HCT116 (cell line): Measurements from ENCODE around the gene KCNN3. TPM values are rescaled to one million over a fixed set of nuclear protein-coding genes. Genes with fewer than 3 reads are reported as not detected.

ENCODE experiments used
- ATAC-seq: fragments of 200-7000 bp; cut with Tn5 transposase; 2 replicates; pipeline ENCODE4 v1.9.1; 2020; ENCODE audit warnings: mild to moderate bottlenecking, moderate library complexity
- BruUV-seq: library from RNA; stranded (reverse); fragments of 400-500 nt; replicated peaks from 2 replicates; lab custom pipeline; 2021; lab: Mats Ljungman, UMichigan
- CTCF ChIA-PET: fragments of 300-600 bp; sonication (Branson Sonifier 250); formaldehyde crosslinking; loops from one replicate; lab custom pipeline; 2021; ENCODE audit warnings: antibody characterized with exemption; lab: Charles Lee
- POLR2A ChIA-PET: fragments of 300-600, 350-600 bp; sonication (Branson Sonifier 250); formaldehyde crosslinking; loops from one replicate; lab custom pipeline; 2021; ENCODE audit warnings: antibody characterized with exemption; lab: Charles Lee
- RAD21 ChIA-PET, 2 experiments: fragments of 300-600 bp; sonication (Branson Sonifier 250); formaldehyde crosslinking; loops; one replicate each; lab custom pipeline; 2023; ENCODE audit warnings: low total read pairs in 2 of 2; ENCODE audit not compliant: uncharacterized antibody in 2 of 2, unreplicated experiment in 2 of 2, low non-redundant PET in 1 of 2; lab: Charles Lee
- DNase-seq: peaks from one replicate; pipeline ENCODE4 v3.0.0-alpha.2; 2010; ENCODE audit warnings: low read depth, low spot score
- H2AFZ ChIP-seq: fragments of 200-600 bp; shearing (Covaris generic), sonication (generic); 2 replicates; pipeline ENCODE4 v1.6.1; 2017; ENCODE audit warnings: low read depth, mixed run types, mixed read lengths, antibody characterized with exemption, low read length; ENCODE audit not compliant: poor library complexity, severe bottlenecking
- H3K27ac ChIP-seq: 2 replicates; pipeline ENCODE4 v1.5.1; 2012; ENCODE audit warnings: low read depth, low read length
- H3K27me3 ChIP-seq: fragments of 200-600 bp; sonication (generic); 2 replicates; pipeline ENCODE4 v1.6.1; 2016; ENCODE audit warnings: mixed run types, low read length, mixed read lengths; ENCODE audit not compliant: insufficient read depth
- H3K36me3 ChIP-seq, 2 experiments: fragments of 200-500 bp in 1 of 2; fragments of 200-600 bp in 1 of 2; sonication (Bioruptor generic) in 1 of 2; sonication (generic) in 1 of 2; 2 replicates each; pipeline versions ENCODE4 v1.5.1 to v1.6.1; 2014 to 2016; ENCODE audit warnings: low read length in 2 of 2, inconsistent platforms in 1 of 2, mixed read lengths in 1 of 2, mixed run types in 1 of 2; ENCODE audit not compliant: insufficient read depth in 2 of 2, control insufficient read depth in 1 of 2
- H3K4me1 ChIP-seq, 2 experiments: fragments of 200-600 bp in 1 of 2; sonication (generic) in 1 of 2; 2 replicates each; pipeline versions ENCODE4 v1.5.1 to v1.6.1; 2012 to 2017; ENCODE audit warnings: low read length in 2 of 2, inconsistent platforms in 1 of 2, mild to moderate bottlenecking in 1 of 2, mixed read lengths in 1 of 2, mixed run types in 1 of 2, moderate library complexity in 1 of 2; ENCODE audit not compliant: insufficient read depth in 2 of 2, control insufficient read depth in 1 of 2
- H3K4me2 ChIP-seq: fragments of 200-600 bp; sonication (generic); 2 replicates; pipeline ENCODE4 v1.6.1; 2017; ENCODE audit warnings: mixed run types, low read length, mixed read lengths
- H3K4me3 ChIP-seq, 2 experiments: fragments of 200-600 bp in 1 of 2; sonication (generic) in 1 of 2; replicated peaks in 1 of 2; 2 replicates each; pipeline ENCODE4 v1.5.1; 2011 to 2016; ENCODE audit warnings: low read length in 2 of 2, control low read depth in 1 of 2, low read depth in 1 of 2, mild to moderate bottlenecking in 1 of 2, mixed read lengths in 1 of 2, mixed run types in 1 of 2
- H3K79me2 ChIP-seq: fragments of 200-600 bp; sonication (generic); 2 replicates; pipeline ENCODE4 v1.6.1; 2017; ENCODE audit warnings: mild to moderate bottlenecking, mixed run types, low read length, moderate library complexity, mixed read lengths; ENCODE audit not compliant: insufficient read depth
- H3K9ac ChIP-seq: fragments of 200-600 bp; sonication (generic); 2 replicates; pipeline ENCODE4 v1.6.1; 2016; ENCODE audit warnings: low read length, mixed read lengths
- H3K9me2 ChIP-seq: fragments of 200-600 bp; sonication (generic), shearing (Covaris generic); 2 replicates; pipeline ENCODE4 v1.6.1; 2017; ENCODE audit warnings: mixed run types, mild to moderate bottlenecking, moderate library complexity; ENCODE audit not compliant: insufficient read depth
- H3K9me3 ChIP-seq, 2 experiments: fragments of 200-500 bp in 1 of 2; fragments of 200-600 bp in 1 of 2; sonication (Bioruptor generic) in 1 of 2; sonication (generic) in 1 of 2; 2 replicates each; pipeline ENCODE4 v1.6.1; 2014 to 2017; ENCODE audit warnings: low read length in 2 of 2, mixed read lengths in 2 of 2, inconsistent platforms in 1 of 2, low read depth in 1 of 2, mild to moderate bottlenecking in 1 of 2, mixed run types in 1 of 2, moderate library complexity in 1 of 2; ENCODE audit not compliant: control insufficient read depth in 1 of 2, insufficient read depth in 1 of 2
- H4K20me1 ChIP-seq: fragments of 200-600 bp; sonication (generic), shearing (Covaris generic); 2 replicates; pipeline ENCODE4 v1.6.1; 2017; ENCODE audit warnings: mixed run types, mild to moderate bottlenecking, moderate library complexity; ENCODE audit not compliant: insufficient read depth
- ATF3 ChIP-seq: IDR thresholded peaks from 2 replicates; pipeline ENCODE4 v1.6.1; 2012
- CBX3 ChIP-seq: IDR thresholded peaks from 2 replicates; pipeline ENCODE4 v1.6.1; 2012; ENCODE audit warnings: low read depth
- CEBPB ChIP-seq: IDR thresholded peaks from 2 replicates; pipeline ENCODE4 v1.6.1; 2012; ENCODE audit warnings: low read depth
- EGR1 ChIP-seq: IDR thresholded peaks from 2 replicates; pipeline ENCODE4 v1.6.1; 2012; ENCODE audit warnings: low read depth
- EZH2 ChIP-seq: fragments of 200-600 bp; sonication (generic); IDR thresholded peaks from 2 replicates; pipeline ENCODE4 v1.6.1; 2017; ENCODE audit warnings: antibody characterized with exemption, mixed run types
- EZH2phosphoT487 ChIP-seq: fragments of 200-600 bp; IDR thresholded peaks from 2 replicates; pipeline ENCODE4 v1.6.1; 2018; ENCODE audit warnings: antibody characterized with exemption, borderline replicate concordance
- JUND ChIP-seq: IDR thresholded peaks from 2 replicates; pipeline ENCODE4 v1.6.1; 2012
- POLR2A ChIP-seq: IDR thresholded peaks from 2 replicates; pipeline ENCODE4 v1.7.0; 2011; ENCODE audit warnings: borderline replicate concordance; ENCODE audit not compliant: insufficient read depth, insufficient read length; ENCODE audit errors: extremely low read depth
- RAD21 ChIP-seq: IDR thresholded peaks from 2 replicates; pipeline ENCODE4 v1.6.1; 2012; ENCODE audit warnings: low read depth, mild to moderate bottlenecking
- REST ChIP-seq: IDR thresholded peaks from 2 replicates; pipeline ENCODE4 v1.6.1; 2012; ENCODE audit warnings: low read depth
- SIN3A ChIP-seq: IDR thresholded peaks from 2 replicates; pipeline ENCODE4 v1.6.1; 2012; ENCODE audit warnings: low read depth
- SRF ChIP-seq: IDR thresholded peaks from 2 replicates; pipeline ENCODE4 v1.6.1; 2012; ENCODE audit warnings: low read depth
- TCF7L2 ChIP-seq: IDR thresholded peaks from 2 replicates; pipeline ENCODE4 v1.7.0; 2011; ENCODE audit warnings: borderline replicate concordance, inconsistent platforms; ENCODE audit not compliant: insufficient read depth, insufficient read length; ENCODE audit errors: extremely low read depth
- ZFX ChIP-seq: fragments of 450-650 bp; IDR thresholded peaks from 2 replicates; pipeline ENCODE4 v1.6.1; 2017
- intact Hi-C: fragments of 100-400 bp; cut with micrococcal nuclease; formaldehyde crosslinking; loops from 2 replicates; pipeline ENCODE4 v1.10.0; 2022
- total RNA-seq: library from RNA; stranded (reverse); gene quantifications from one replicate; pipeline ENCODE4 v1.2.1, GENCODE V29; 2021; ENCODE audit not compliant: unreplicated experiment

KCNN3 gene
- total RNA-seq, 1 experiment from 2014 or later = 1.1 TPM

- Histone ChIP-seq H3K4me3 (no peak overlapping the region), H4K20me1 (no peaks in the 10 kb centered on the region), H3K4me1 (no peaks in the 10 kb centered on the region)
- CTCF ChIA-PET = interaction anchor here (1.6 kb wide), 1 partner anchor 29 kb away, joined by 3 read pairs; no protein-coding TSS in a partner anchor
- no peak for TF ChIP-seq CBX3
- TF ChIP-seq CEBPB = no peak
- no peak for TF ChIP-seq EGR1
- TF ChIP-seq SRF = no peak
- TF ChIP-seq, all 23 proteins: peak for 0
- RAD21 ChIA-PET = no interaction called here
- H3K9ac ChIP-seq = no peak overlapping the region
- POLR2A ChIA-PET = no interaction called here
- intact Hi-C loops = no loop called here
- no peak for DNase-seq
- H2AFZ ChIP-seq = no peak overlapping the region
- H3K27ac ChIP-seq = no peak overlapping the region
- H3K79me2 ChIP-seq = no peaks in the 10 kb centered on the region
- no peaks in the 10 kb centered on the region for H3K9me2 ChIP-seq
- no peaks in the 10 kb centered on the region for H3K9me3 ChIP-seq
- H3K36me3 ChIP-seq = no peaks in the 10 kb centered on the region
- no peak for ATAC-seq
- no peaks in the 10 kb centered on the region for H3K27me3 ChIP-seq
- H3K4me2 ChIP-seq = no peak overlapping the region
- BruUV-seq = no TSS peak
Measured at GRCh38 chr1:154848983-154849382, 21.1 kb downstream of the KCNN3 start.

- Histone ChIP-seq H3K4me1 (no peaks in the 10 kb centered on the region), H3K9me2 (no peaks in the 10 kb centered on the region), H3K9me3 (no peaks in the 10 kb centered on the region), H3K36me3 (no peaks in the 10 kb centered on the region), H2AFZ (no peak overlapping the region), H3K79me2 (no peaks in the 10 kb centered on the region), H3K27me3 (no peaks in the 10 kb centered on the region), H3K9ac (no peak overlapping the region), H3K4me3 (no peak overlapping the region), H3K4me2 (no peak overlapping the region), H3K27ac (no peak overlapping the region; the same call in 1 of the 2 replicates), H4K20me1 (no peaks in the 10 kb centered on the region)
- TF ChIP-seq EGR1 (no peak), CBX3 (no peak), EZH2phosphoT487 (no peak), RAD21 (no peak), SIN3A (no peak), SRF (no peak), ATF3 (no peak), JUND (no peak), TCF7L2 (no peak), POLR2A (no peak), REST (no peak), EZH2 (no peak), ZFX (no peak)
- POLR2A ChIA-PET = no interaction called here
- RAD21 ChIA-PET = no interaction called here
- BruUV-seq = no TSS peak
- DNase-seq (no peak), ATAC-seq (no peak)
- CTCF ChIA-PET = no interaction called here
- intact Hi-C loops = no loop called here
Measured at GRCh38 chr1:154847891-154848290, 22.2 kb downstream of the KCNN3 start.
